Measurements from ENCODE around the gene ROMO1.
"Not testable (repeated sequence)": the region's sequence is repeated elsewhere in the genome, so short reads cannot be mapped to it uniquely, and the experiment has no call there.

Gene ROMO1

DNA sequence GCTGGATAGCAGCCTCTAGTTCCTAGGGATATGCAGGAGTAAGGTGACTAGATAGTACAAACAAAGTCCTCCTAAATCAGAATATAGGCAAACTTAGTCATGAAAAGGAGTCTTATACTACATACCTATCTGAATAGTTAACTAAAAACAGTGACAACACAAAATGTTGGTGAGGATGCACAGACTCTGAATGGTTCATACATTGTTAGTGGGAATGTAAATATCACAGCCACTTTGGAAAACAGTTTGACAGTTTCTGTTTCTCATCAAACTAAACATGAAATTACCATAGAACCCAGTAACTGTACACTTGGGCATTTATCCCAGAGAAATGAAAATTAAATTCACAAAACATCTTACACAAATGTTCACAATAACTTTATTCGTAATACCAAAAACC, 17.2 kb upstream of the ROMO1 start:
- DNase-seq (ENCODE audit: low read depth), result no peak

DNA sequence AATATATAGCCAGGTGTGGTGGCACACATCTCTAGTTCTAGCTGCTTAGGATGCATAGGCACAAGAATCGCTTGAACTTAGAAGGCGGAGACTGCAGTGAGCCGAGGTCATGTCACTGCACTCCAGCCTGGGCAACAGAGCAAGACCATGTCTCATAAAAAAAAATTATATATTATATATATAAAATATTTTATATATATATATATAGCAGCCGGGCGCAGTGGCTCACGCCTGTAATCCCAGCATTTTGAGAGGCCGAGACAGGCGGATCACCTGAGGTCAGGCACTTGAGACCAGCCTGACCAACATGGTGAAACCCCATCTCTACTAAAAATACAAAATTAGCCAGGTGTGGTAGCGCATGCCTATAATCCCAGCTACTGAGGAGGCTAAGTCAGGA, 13.8 kb upstream of the ROMO1 start:
- DNase-seq (ENCODE audit: low read depth), result not testable (repeated sequence)

DNA sequence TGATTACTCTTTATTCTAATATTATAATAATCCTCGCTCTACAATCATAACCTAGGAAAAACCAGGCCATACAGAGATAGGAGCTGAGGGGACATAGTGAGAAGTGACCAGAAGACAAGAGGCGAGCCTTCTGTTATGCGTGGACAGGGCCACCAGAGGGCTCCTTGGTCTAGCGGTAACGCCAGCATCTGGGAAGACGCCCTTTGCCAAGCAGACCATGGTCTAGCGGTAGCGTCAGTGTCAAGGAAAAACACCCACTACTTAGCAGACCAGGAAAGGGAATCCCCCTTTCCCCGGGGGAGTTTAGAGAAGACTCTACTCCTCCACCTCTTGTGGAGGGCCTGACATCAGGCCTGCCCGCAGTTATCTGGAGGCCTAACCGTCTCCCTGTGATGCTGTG, 12.3 kb upstream of the ROMO1 start:
- not testable (repeated sequence) for DNase-seq (ENCODE audit: low read depth)

DNA sequence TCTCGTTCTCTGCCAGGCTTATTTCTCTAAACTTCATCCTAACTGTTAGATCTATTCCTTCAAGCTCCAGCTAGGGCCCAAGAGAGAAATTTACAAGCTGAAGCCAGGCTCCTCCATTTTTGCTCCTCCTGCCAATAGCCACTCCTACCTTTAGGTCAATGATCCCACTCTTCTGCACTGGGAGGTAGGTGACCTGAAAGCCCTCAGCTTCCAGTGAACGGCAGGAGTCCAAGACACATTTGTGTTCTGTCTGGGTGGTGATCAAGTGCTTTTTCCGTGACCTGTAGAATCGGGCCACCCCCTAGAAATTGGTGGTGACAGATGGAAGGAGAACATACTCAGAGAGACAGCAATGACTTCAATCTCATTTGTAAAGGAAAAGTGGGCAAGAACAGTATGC, 8.9 kb upstream of the ROMO1 start:
- no peak for DNase-seq (ENCODE audit: low read depth)

DNA sequence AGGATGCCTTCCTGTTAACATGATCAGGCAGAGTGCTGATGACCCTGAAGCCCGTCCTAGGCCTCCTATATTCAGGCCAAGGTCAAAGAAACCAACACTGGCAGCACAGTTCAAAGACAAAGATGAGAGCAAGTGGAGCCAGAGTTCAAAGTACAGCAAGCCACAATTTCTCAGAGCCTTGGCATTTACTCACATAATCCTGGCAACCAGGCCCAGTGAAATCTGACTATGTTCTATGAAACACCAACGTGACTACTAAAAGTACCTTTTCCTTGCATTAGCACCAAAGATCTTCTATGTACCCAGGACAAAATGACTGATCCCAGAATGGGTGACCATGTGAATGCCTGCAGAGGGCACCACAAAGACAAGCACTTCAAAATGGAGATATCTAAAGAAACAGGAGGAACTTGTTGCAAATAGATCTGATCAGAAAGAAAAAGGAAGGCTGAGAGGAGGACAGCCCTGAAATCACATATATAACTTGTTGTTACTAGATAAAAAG, 3.9 kb upstream of the ROMO1 start:
- DNase-seq (ENCODE audit: low read depth), result no peak

DNA sequence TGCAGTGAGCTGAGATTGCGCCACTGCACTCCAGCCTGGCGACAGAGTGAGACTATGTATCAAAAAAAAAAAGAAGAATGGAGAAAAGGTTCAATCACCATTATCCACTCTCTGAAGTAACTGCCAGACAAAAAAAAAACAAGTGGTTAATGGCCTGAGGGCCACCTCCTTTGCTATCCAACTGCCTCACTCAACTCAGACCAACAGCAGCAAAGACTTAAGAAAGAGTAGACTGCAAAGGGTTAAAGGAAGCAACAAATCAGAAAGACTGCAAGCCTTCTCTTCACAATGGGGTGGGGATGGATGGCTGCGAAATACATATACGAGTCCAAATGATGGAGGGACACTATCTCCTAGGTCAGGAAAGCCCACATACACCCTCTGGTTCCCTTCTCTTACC, 3.2 kb upstream of the ROMO1 start:
- DNase-seq (ENCODE audit: low read depth), result no peak

DNA sequence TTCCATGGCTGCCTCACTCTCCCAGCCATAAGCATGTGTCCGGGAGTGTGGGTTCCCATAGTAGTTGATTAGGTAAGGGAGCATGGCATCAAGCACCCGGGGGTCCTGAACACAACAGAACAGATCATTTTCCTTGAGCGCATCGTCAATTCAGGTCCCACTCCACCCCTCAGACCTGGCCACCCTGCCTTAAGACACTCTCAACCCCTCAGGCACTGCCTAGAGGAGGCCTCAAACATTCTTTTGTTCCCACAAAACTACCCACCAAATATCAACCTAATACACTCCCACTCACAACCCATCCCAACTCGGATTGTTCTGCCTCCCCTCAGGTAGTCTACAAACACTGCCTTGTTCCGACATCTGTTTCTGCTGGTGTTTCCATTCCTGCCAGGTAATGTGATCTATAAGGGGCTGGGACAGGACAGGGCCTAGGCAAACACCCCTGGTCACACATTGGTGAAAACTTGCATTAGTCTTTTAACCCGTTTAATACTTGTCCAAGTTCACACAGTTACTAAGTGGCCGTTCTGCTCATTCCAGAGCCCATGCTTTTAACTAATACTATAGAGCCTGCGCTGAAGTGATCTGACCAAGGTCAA, 1.4 kb upstream of the ROMO1 start:
- DNase-seq (ENCODE audit: low read depth), result no peak

DNA sequence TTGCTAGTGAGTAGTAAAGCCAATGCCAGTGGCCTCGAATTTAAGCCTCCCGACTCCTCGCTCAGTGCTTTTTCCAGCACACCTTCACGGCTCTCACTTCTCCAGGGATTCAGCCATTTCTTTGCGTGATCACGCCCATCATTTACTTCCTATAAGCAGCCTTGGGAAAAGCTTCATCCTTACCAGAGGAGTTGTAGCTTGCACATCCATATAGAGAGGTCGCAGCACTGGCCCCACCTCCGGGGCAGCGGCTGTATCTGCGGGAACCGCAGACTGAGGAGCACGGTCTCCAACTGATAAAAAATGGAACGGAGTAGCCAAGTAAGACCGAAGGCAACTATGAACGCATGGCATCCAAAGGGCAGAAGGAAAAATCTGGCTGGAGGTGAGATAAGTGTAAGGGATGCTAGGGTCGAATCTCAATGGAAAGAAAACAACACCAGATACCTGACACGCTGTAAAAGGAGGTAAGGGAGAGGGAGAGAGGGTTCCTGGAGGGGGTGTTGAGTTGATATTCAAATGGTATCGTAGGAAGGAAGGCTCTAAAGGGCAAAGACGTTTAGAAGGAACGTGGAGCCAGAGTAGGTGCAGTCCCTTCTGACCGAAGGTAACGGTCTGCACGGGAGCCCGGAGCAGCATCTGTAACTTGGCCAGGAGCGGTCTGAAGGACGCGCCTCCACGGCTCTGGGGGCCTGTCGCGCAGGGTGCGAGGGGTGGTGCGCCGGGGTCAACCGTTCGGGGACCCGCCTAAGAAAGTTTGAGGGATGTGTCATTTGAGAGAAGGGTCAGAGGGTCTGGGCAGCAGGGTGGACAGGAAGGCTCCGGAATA, 693 bp upstream of the ROMO1 start:
- no peak for DNase-seq (ENCODE audit: low read depth)

DNA sequence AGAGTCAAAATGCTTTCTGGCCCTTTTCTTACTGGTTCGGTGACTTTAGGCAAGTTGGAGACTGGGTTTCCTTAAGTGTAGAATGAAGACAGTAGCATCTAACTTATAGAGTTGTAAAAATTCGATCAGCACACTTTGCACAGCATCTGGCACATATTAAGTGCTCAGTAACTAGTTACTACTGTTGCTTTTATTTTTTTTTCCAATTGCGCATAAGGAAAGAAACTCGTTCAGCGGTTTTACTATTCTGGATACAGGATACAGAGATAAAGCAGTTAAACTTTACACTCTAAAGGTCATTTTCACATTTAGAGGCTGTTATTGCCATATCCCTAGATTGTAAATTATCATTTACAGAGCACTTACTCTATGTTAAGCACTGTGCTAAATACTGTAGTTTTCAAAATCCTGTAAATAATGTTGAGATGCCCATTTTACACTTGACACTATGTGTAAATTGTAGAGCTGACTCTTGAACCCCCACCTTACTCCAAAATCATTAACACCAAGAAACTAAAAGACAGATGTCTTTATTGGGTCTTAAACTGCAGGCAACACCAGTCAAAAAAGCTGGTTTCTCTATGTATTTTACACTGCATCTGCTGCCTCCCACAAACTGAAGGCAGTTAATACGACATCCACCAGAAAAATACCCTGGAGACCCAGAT, 886 bp downstream of the ROMO1 start:
- no peak for DNase-seq (ENCODE audit: low read depth)

DNA sequence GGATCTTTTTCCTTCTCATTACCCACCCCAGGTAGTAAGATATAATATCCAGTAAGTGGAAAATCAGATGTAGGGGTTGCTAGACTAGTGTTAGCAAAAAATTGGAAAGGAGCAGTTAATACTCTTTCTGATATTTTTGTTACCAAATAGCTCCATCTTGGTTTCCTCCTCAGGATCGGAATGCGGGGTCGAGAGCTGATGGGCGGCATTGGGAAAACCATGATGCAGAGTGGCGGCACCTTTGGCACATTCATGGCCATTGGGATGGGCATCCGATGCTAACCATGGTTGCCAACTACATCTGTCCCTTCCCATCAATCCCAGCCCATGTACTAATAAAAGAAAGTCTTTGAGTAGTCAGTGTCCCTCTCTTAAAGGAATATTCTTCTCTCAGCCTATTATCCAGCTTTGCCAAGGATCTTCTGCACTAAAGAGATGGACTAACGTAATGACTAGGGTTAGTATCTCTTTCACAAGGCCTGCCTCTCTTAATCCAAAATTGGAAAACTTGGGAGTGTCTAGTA, 1.5 kb downstream of the ROMO1 start:
- DNase-seq (ENCODE audit: low read depth), result no peak

DNA sequence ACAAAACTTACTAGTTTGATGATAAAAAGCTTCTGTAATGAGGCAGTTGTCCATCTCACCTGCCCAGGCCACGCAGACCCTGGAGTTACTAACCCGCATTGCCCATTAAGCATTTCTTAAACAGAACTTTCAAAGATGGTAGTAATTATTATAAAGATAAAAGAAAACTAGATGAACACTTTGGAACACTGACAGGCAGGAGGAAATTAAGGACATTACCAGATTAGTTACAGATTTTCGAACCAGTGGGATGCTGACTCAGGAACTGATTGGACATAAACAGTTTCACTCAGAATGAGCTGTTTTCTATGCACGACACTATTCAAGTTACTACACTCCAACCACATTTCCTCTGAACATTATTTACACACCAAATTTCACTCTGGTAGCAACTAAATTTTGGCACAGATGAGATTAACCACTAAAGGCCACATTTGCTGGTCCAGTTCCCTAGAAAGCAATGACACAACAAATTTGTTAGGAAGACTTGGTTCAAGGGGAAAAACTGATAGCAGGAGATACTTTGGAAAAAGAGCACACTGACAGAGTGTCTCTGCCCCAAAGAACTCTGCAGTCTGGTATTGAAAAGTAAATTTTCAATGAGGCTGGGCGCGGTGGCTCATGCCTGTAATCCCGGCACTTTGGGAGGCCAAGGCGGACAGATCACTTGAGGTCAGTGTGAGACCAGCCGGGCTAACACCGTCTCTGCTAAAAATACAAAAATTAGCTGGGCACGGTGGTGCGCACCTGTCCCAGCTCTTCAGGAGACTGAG, 3.0 kb downstream of the ROMO1 start:
- DNase-seq (ENCODE audit: low read depth), result no peak

DNA sequence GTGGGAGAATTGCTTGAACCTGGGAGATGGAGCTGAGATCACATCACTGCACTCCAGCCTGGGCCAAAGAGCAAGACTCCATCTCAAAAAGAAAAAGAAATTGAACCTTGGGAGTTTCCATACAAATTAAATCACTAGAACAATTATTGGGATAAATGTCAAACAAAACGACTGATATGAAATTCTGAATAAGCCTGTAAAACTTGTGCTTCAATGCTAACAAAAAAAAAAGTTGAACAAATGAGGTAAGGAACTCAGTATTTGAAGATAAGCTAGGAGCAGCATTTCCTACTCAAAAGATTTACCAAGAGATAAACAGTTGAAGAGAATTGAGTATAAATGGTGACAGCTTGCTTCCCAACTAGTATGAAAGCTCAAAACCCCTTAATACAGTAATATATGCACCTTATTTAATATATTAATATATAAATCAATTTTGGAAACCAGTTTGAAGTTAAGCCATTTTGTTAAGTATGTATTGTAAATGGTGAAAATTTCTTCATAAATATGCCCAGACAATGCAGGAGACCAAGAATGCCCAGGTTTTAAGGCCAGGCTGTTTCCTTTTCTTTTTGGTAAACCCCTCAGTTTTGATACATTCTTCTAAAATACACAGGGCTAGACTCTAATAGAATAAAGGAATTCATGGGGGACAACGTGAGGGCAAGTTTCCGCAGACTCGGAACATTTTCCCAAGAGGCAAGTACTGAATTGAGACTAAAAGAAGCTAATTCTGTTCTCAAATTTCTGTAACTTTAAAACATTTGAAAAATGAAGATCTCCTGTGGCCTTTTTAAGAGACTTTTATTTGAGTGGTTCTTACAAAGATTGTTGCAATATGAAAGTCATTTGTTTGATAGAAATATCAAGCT, 3.9 kb downstream of the ROMO1 start:
- no peak for DNase-seq (ENCODE audit: low read depth)

DNA sequence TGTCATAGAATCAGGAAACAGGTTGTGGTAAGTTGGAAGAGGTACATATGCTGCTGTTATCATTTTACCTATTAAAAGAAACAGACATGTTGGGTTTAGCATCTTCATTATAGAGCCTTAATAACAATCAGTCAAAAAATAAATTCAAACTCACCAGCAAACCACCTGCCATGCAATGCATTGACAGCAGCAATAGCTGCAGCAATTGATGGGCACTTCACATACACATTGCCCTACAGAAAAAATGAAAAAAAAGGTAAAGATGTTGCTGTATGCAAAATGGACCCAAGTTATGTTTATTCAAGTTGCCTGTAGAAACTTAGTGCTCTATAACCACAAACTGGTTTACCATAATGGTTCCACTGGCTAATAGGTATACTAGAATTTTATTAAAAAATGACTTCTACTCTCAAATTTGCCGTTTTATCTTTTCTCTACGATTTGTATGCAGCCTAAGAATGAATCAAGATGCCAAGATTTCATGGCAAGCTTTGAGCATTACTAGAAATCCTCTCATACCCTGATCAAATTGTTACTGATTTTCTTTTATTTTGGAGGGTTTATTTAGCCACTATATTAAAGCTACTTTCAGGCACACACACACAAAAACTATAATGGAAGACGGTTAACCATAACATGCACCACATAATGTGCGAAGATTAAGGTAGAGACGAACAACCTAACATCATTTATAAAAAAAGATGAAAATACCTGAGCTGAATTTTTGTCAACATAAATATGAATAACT, 5.5 kb downstream of the ROMO1 start:
- DNase-seq (ENCODE audit: low read depth), result no peak

DNA sequence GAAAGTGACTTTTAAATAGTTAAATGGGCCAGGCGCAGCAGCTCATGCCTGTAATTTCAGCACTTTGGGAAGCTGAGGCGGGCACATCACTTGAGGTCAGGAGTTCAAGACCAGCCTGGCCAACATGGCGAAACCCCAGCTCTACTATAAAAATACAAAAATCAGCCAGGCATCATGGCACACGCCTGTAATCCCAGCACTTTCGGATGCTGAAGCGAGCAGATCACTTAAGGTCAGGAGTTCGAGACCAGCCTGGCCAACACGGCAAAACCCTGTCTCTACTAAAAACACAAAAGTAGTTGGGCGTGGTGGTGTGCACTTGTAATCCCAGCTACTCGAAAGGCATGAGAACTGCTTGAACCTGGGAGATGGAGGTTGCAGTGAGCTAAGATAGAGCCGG, 6.7 kb downstream of the ROMO1 start:
- DNase-seq (ENCODE audit: low read depth), result not testable (repeated sequence)

DNA sequence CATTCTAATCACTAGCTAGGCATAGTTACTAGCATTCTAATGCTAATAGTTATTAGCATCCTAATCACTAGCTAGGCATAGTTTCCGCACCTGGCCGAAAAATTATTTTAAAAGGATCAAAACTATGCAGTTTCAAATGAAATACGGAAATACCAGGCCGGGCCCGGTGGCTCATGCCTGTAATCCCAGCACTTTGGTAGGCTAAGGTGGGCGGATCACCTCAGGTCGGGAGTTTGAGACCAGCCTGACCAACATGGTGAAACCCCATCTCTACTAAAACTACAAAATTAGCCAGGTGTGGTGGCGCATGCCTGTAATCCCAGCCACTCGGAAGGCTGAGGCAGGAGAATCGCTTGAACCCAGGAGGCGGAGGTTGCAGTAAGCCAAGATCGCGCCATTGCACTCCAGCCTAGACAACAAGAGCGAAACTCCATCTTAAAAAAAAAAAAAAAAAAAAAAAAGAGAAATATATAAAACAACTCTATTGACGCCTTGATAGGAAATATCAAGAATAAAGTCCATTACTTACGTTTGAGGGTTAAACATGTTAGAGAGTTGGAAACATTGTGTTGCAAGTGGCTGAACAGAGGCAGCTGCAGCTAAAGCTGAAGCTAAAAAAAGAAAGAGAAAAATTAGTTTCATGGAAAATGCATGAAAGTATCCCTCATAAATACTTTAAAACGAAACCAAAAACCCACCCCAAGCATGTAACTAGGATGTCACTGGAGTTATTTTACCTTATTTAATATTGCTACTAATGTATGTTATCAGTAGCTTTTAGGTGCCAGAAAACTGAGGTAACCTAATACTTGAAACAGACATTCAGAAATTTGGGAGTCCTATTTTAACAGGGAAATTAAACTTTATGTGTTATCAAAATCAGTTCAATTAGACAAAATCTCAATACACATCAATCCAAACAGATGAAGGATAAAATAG, 7.7 kb downstream of the ROMO1 start:
- DNase-seq (ENCODE audit: low read depth), result not testable (repeated sequence)

DNA sequence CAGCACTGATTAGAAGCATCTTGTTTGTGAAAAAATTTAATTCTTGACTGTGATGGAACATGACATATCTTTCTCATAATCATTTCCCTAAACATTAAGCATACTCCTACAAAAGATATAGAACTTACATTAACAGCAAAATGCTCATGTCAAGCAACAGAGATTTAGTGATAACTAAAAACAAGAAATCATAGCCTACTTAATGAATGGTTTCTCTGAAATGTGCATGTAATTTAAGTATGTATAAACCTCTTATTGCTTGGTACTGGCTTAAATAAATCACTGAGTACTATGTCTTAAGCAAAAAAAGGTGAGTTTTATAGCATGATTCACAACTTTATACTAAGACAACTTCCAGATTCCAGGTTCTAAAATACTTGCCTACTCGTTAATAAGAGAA, 9.3 kb downstream of the ROMO1 start:
- no peak for DNase-seq (ENCODE audit: low read depth)

DNA sequence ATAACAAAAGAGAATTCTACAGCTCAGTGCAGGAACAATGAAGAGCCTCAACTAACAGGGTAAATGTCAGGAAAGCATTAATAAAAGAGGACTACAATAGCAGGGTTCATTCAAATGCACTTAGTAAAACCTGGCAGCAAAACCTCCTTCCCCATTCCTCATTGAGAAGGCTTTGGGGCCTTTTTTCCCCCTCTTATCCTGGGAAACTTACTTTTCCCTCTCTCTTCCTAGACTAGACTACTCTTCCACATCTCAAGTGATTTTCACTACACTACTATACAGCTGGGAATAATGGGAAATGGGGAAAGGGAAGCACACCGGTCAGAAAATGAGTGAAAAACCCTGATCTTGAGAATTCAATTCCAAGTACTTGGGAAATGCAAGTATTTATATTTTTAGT, 10.1 kb downstream of the ROMO1 start:
- DNase-seq (ENCODE audit: low read depth), result no peak

DNA sequence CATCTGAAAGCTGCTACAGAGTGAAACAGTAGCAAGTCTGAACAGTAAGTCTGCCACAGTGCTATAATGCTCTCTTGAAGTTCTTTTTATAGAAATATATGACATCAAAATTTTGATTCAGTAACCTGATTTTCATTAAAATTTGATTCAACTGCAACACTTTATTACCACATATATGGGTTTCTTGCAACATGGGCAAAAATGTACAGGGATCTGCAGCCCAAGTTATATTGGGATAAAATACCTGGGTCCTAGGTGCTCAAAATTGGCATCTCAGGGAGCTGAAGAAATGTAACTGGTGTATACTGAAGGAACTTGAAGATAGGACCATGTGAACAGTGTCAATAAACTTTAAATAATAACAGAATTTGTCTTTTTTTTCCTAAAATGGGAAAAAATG, 10.8 kb downstream of the ROMO1 start:
- no peak for DNase-seq (ENCODE audit: low read depth)

DNA sequence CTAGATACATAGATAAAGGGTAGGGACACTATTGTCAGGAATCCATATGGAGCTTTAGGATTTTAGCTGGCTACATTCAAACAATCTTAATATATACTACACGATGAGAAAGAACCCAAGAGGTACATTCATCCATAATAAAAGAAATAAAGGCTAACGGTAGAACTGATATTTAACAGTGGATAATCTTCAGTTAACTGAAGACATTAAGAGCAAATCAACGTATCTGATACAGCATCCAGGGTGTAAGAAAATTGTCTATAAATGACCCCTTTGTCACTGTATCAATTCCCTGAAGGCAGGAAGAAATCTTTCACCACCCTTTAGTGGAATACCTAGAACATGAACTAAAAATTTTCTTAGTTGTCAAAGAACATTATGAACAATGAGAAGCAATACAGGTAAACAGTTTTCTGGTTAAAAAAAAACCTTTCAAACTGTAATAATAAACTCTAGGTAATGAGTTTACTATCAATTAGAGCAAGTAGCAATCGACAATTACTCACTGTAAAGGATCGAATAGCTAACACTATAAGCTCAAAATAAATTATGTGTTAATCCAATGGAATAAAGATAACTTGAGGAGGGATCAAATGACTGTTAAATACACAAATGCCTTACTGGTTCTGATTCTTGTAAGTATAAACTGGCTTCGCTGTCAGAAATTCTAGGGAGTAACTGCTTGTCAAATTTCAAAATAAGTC, 11.8 kb downstream of the ROMO1 start:
- DNase-seq (ENCODE audit: low read depth), result no peak

All from stimulated activated CD8-positive, alpha-beta memory T cell treated with anti-CD3 and anti-CD28 coated beads, Interleukin-4, amount 100 ng/mL, for 24 hours (primary cell).